BJ (cell line): Measurements from ENCODE around the gene C20orf202. TPM values are rescaled to one million over a fixed set of nuclear protein-coding genes. Genes with fewer than 3 reads are reported as not detected.
"Not testable (repeated sequence)": the region's sequence is repeated elsewhere in the genome, so short reads cannot be mapped to it uniquely, and the experiment has no call there.

Experiments used
- CTCF ChIA-PET: fragments of 350-600 bp; formaldehyde crosslinking; extraction: SDS; loops from one replicate; lab custom pipeline; 2021; ENCODE audit warnings: antibody characterized with exemption, inconsistent platforms; lab: Yijun Ruan, JAX
- POLR2A ChIA-PET: fragments of 300-600 bp; sonication (Branson Sonifier 250); formaldehyde crosslinking; extraction: SDS; loops from one replicate; lab custom pipeline; 2021; ENCODE audit warnings: antibody characterized with exemption; lab: Charles Lee
- DNase-seq: peaks from one replicate; pipeline ENCODE4 v3.0.0-alpha.2; 2011; ENCODE audit warnings: low read depth
- H3K27me3 ChIP-seq: 2 replicates; pipeline ENCODE4 v1.6.0; 2011; ENCODE audit warnings: low read length; ENCODE audit not compliant: control insufficient read depth, insufficient read depth
- H3K36me3 ChIP-seq: 2 replicates; pipeline ENCODE4 v1.5.1; 2011; ENCODE audit warnings: low read length; ENCODE audit not compliant: control insufficient read depth, insufficient read depth
- H3K4me3 ChIP-seq: 2 replicates; pipeline ENCODE4 v1.5.1; 2011; ENCODE audit warnings: low read depth, mild to moderate bottlenecking, control low read depth, low read length
- CTCF ChIP-seq: IDR thresholded peaks from 2 replicates; pipeline ENCODE4 v1.5.1; 2011; ENCODE audit warnings: low read depth, mild to moderate bottlenecking, control low read depth, inconsistent platforms, low read length, moderate library complexity; ENCODE audit not compliant: insufficient read depth
- polyA plus RNA-seq: library from polyadenylated mRNA; depleted of rRNA; stranded (reverse); fragments of >200 nt; gene quantifications from 2 replicates; pipeline ENCODE4 v1.2.3, GENCODE V29; 2011; rRNA removed

C20orf202 gene
- polyA plus RNA-seq, 1 experiment: not detected

GRCh38 chr20:1247689-1248088, 44.4 kb downstream of the C20orf202 start:
- ChIA-PET POLR2A (no interaction called here), CTCF (interaction anchor here (0.9 kb wide), 1 partner anchor 16 kb away, joined by 3 read pairs; no protein-coding TSS in a partner anchor)
- no peak for DNase-seq
- Histone ChIP-seq H3K27me3 (peaks cover 2% of the 10 kb centered on the region; the same call in 1 of the 2 replicates), H3K4me3 (no peak overlapping the region), H3K36me3 (no peaks in the 10 kb centered on the region)
- TF ChIP-seq CTCF: no peak

GRCh38 chr20:1250282-1250681, 47.0 kb downstream of the C20orf202 start:
- POLR2A ChIA-PET, DNase-seq, H3K4me3 ChIP-seq, CTCF ChIA-PET, H3K36me3 ChIP-seq, H3K27me3 ChIP-seq: not testable (repeated sequence)

- ChIA-PET POLR2A (no interaction called here), CTCF (no interaction called here)
- no peak for TF ChIP-seq CTCF
- H3K4me3 ChIP-seq: no peak overlapping the region
- no peaks in the 10 kb centered on the region for H3K36me3 ChIP-seq
- H3K27me3 ChIP-seq: peaks cover 6% of the 10 kb centered on the region
- DNase-seq: no peak
Observed at GRCh38 chr20:1252416-1252815, 49.2 kb downstream of the C20orf202 start.

- ChIA-PET CTCF (interaction anchor here (0.5 to 1.1 kb wide), 2 partner anchors 21 to 214 kb away, joined by 3 read pairs; no protein-coding TSS in a partner anchor), POLR2A (no interaction called here)
- no peaks in the 10 kb centered on the region for H3K36me3 ChIP-seq
- TF ChIP-seq CTCF: no peak
- H3K4me3 ChIP-seq: no peak overlapping the region
- H3K27me3 ChIP-seq: peaks cover 6% of the 10 kb centered on the region
- no peak for DNase-seq
Observed at GRCh38 chr20:1254254-1254653, 51.0 kb downstream of the C20orf202 start.

- H3K36me3 ChIP-seq: no peaks in the 10 kb centered on the region
- POLR2A ChIA-PET: no interaction called here
- CTCF ChIA-PET: interaction anchor here (0.6 kb wide), 1 partner anchor 12 kb away, joined by 3 read pairs; no protein-coding TSS in a partner anchor
- peaks cover 6% of the 10 kb centered on the region for H3K27me3 ChIP-seq
- H3K4me3 ChIP-seq: no peak overlapping the region
- no peak for DNase-seq
- TF ChIP-seq CTCF: no peak
Observed at GRCh38 chr20:1255675-1256074, 52.4 kb downstream of the C20orf202 start.

Other genes with a start within 250 kb of the C20orf202 start
- gene RSPO4, start 201.1 kb upstream of the C20orf202 start, polyA plus RNA-seq: 0.32 and 0.52 TPM in 2 replicates
- gene PSMF1, start 84.9 kb upstream of the C20orf202 start, polyA plus RNA-seq: 87.5 and 154 TPM in 2 replicates
- 0.04 TPM in 1 of 2 replicates, not detected in the other for gene TMEM74B, start 18.5 kb upstream of the C20orf202 start, polyA plus RNA-seq
- 0.06 and 0.18 TPM in 2 replicates for gene RAD21L1, start 22.6 kb downstream of the C20orf202 start, polyA plus RNA-seq
- gene SNPH, start 62.8 kb downstream of the C20orf202 start, polyA plus RNA-seq: 1.3 and 1.8 TPM in 2 replicates
- gene SDCBP2, start 125.7 kb downstream of the C20orf202 start, polyA plus RNA-seq: 4.3 and 6.2 TPM in 2 replicates
- gene FKBP1A, start 189.6 kb downstream of the C20orf202 start, polyA plus RNA-seq: 476 and 549 TPM in 2 replicates